SU-DHL-6 (cell line): ENCODE results near the gene TRIOBP.

Experiments used
- EZH2phosphoT487 ChIP-seq: fragments of 200-600 bp; sonication (generic), shearing (Covaris generic); conservative IDR thresholded peaks from 2 replicates; pipeline ENCODE4 v1.6.1; 2018; ENCODE audit warnings: mild to moderate bottlenecking, antibody characterized with exemption, low read length, moderate library complexity, mixed read lengths
- TF ChIP-seq, protein P1 (sequence below): fragments of 200-600 bp; sonication (generic); IDR thresholded peaks from one replicate; pipeline ENCODE4 v1.5.1; 2017; ENCODE audit warnings: antibody characterized with exemption, mild to moderate bottlenecking, low read length, moderate library complexity; ENCODE audit not compliant: insufficient read depth, poor library complexity, severe bottlenecking

- TF ChIP-seq, protein P1, sequence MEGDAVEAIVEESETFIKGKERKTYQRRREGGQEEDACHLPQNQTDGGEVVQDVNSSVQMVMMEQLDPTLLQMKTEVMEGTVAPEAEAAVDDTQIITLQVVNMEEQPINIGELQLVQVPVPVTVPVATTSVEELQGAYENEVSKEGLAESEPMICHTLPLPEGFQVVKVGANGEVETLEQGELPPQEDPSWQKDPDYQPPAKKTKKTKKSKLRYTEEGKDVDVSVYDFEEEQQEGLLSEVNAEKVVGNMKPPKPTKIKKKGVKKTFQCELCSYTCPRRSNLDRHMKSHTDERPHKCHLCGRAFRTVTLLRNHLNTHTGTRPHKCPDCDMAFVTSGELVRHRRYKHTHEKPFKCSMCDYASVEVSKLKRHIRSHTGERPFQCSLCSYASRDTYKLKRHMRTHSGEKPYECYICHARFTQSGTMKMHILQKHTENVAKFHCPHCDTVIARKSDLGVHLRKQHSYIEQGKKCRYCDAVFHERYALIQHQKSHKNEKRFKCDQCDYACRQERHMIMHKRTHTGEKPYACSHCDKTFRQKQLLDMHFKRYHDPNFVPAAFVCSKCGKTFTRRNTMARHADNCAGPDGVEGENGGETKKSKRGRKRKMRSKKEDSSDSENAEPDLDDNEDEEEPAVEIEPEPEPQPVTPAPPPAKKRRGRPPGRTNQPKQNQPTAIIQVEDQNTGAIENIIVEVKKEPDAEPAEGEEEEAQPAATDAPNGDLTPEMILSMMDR = no peak
- no peak for TF ChIP-seq EZH2phosphoT487
Measured at GRCh38 chr22:37664249-37665101, 32.4 kb upstream of the TRIOBP start.
